Endothelial cell of umbilical vein (primary cell): ENCODE data around the gene OSBPL6. TPM values are rescaled to one million over a fixed set of nuclear protein-coding genes. Genes with fewer than 3 reads are reported as not detected.

Source experiments
- BruUV-seq: library from RNA; stranded (reverse); fragments of 400-500 nt; replicated peaks from 2 replicates; lab custom pipeline; 2021; lab: Mats Ljungman, UMichigan
- CTCF ChIA-PET: fragments of 300-600, 350-600 bp; sonication (Branson Sonifier 250); formaldehyde crosslinking; loops from one replicate; lab custom pipeline; 2021; ENCODE audit warnings: antibody characterized with exemption, inconsistent platforms; lab: Charles Lee
- POLR2A ChIA-PET: fragments of 300-600, 350-600 bp; sonication (Branson Sonifier 250); formaldehyde crosslinking; loops from one replicate; lab custom pipeline; 2021; ENCODE audit warnings: antibody characterized with exemption, inconsistent platforms; lab: Charles Lee
- DNase-seq: peaks from one replicate; pipeline ENCODE4 v3.0.0-alpha.2; 2011; ENCODE audit warnings: low read depth, low spot score
- FAIRE-seq: peaks from 2 replicates; lab custom pipeline; 2011; peaks lifted over from hg19 to GRCh38; lab: Jason Lieb, UNC
- H2AFZ ChIP-seq: 2 replicates; pipeline ENCODE4 v1.6.0; 2012; ENCODE audit warnings: low read depth, low read length, control low read depth, inconsistent platforms
- H3K27ac ChIP-seq: 2 replicates; pipeline ENCODE4 v1.5.1; 2011; ENCODE audit warnings: low read depth, mild to moderate bottlenecking, control low read depth, low read length, moderate library complexity; ENCODE audit not compliant: insufficient read depth
- H3K27me3 ChIP-seq, 2 experiments: 2 replicates each; pipeline versions ENCODE4 v1.6.0 to v1.6.1; 2011; ENCODE audit warnings: low read length in 2 of 2, mixed read lengths in 1 of 2; ENCODE audit not compliant: control insufficient read depth in 2 of 2, insufficient read depth in 2 of 2
- H3K36me3 ChIP-seq, 2 experiments: 2 replicates in 1 of 2; 3 replicates in 1 of 2; pipeline ENCODE4 v1.5.1; 2011; ENCODE audit warnings: low read length in 2 of 2, mild to moderate bottlenecking in 1 of 2, moderate library complexity in 1 of 2; ENCODE audit not compliant: control insufficient read depth in 2 of 2, insufficient read depth in 2 of 2; ENCODE audit errors: extremely low read depth in 1 of 2
- H3K4me1 ChIP-seq: 3 replicates; pipeline ENCODE4 v1.5.1; 2011; ENCODE audit warnings: mild to moderate bottlenecking, low read length; ENCODE audit not compliant: control insufficient read depth, insufficient read depth; ENCODE audit errors: extremely low read depth
- H3K4me2 ChIP-seq: 2 replicates; pipeline ENCODE4 v1.6.1; 2011; ENCODE audit warnings: low read length, control low read depth, mixed read lengths; ENCODE audit not compliant: insufficient read depth
- H3K4me3 ChIP-seq, 3 experiments: fragments of 200-600 bp in 1 of 3; sonication (generic), shearing (Covaris generic) in 1 of 3; replicated peaks in 1 of 3; 2 replicates each; pipeline ENCODE4 v1.5.1; 2011 to 2016; ENCODE audit warnings: control low read depth in 3 of 3, low read length in 3 of 3, mild to moderate bottlenecking in 2 of 3, inconsistent platforms in 1 of 3, low read depth in 1 of 3, moderate library complexity in 1 of 3; ENCODE audit not compliant: insufficient read depth in 1 of 3
- H3K79me2 ChIP-seq: 2 replicates; pipeline ENCODE4 v1.6.0; 2012; ENCODE audit warnings: low read length, inconsistent platforms; ENCODE audit not compliant: control insufficient read depth, insufficient read depth
- H3K9ac ChIP-seq: replicated peaks from 2 replicates; pipeline ENCODE3; 2011; ENCODE audit warnings: low read length, control low read depth; ENCODE audit not compliant: insufficient read depth; ENCODE audit errors: extremely low read depth
- H3K9me1 ChIP-seq: replicated peaks from 3 replicates; pipeline ENCODE4 v1.6.0; 2011; ENCODE audit warnings: mild to moderate bottlenecking, low read length; ENCODE audit not compliant: control insufficient read depth, insufficient read depth; ENCODE audit errors: extremely low read depth
- H3K9me3 ChIP-seq: replicated peaks from 2 replicates; pipeline ENCODE4 v1.5.1; 2012; ENCODE audit warnings: low read length, inconsistent platforms; ENCODE audit not compliant: control insufficient read depth, insufficient read depth
- H4K20me1 ChIP-seq: replicated peaks from 2 replicates; pipeline ENCODE3; 2011; ENCODE audit warnings: mild to moderate bottlenecking, low read length; ENCODE audit not compliant: control insufficient read depth, insufficient read depth; ENCODE audit errors: extremely low read depth
- GATA2 ChIP-seq: IDR thresholded peaks from 2 replicates; pipeline ENCODE4 v1.7.0; 2011; ENCODE audit warnings: low read depth, mild to moderate bottlenecking, moderate library complexity, mixed read lengths, low read length; ENCODE audit not compliant: insufficient read length, insufficient read depth
- JUN ChIP-seq: IDR thresholded peaks from 2 replicates; pipeline ENCODE4 v1.6.1; 2011; ENCODE audit warnings: borderline replicate concordance, low read depth; ENCODE audit not compliant: insufficient read length, insufficient read depth
- MYC ChIP-seq: IDR thresholded peaks from one replicate; pipeline ENCODE4 v1.6.1; 2011; ENCODE audit warnings: mild to moderate bottlenecking, low read depth, low read length
- POLR2A ChIP-seq: IDR thresholded peaks from 2 replicates; pipeline ENCODE4 v1.6.1; 2012; ENCODE audit warnings: low read depth, mild to moderate bottlenecking, control low read depth, low read length
- POLR2AphosphoS5 ChIP-seq: IDR thresholded peaks from 2 replicates; pipeline ENCODE4 v1.6.1; 2012; ENCODE audit warnings: low read depth, mild to moderate bottlenecking, control low read depth, low read length, moderate library complexity; ENCODE audit not compliant: insufficient read depth
- dilution Hi-C: fragments of 300-500 bp; cut with MboI; formaldehyde crosslinking; loops from one replicate; pipeline ENCODE4 v1.15.0; 2019; ENCODE audit warnings: low sequenced_read_pairs; ENCODE audit not compliant: extremely low pct_ligation_motif_present
- intact Hi-C: fragments of 100-400 bp; cut with micrococcal nuclease; formaldehyde crosslinking; loops from one replicate; pipeline ENCODE4 v1.10.0; 2022
- polyA plus RNA-seq, 4 experiments: library from polyadenylated mRNA; depleted of rRNA in 3 of 4; stranded (reverse) in 3 of 4; unstranded in 1 of 4; fragments of >200 nt; gene quantifications; 2 replicates each; pipeline versions ENCODE4 v1.2.1 to v1.2.3, GENCODE V29; 2011 to 2012; ENCODE audit warnings: missing spikeins in 1 of 4
- total RNA-seq: library from RNA; stranded (reverse); gene quantifications from 2 replicates; pipeline ENCODE4 v1.2.3, GENCODE V29; 2021
- TF ChIP-seq, protein P1 (sequence below), 2 donors: IDR thresholded peaks; 1 replicate in 1 of 2; 2 replicates in 1 of 2; pipeline ENCODE4 v1.5.1; 2011; ENCODE audit warnings: low read length in 2 of 2, mild to moderate bottlenecking in 2 of 2, moderate library complexity in 2 of 2, control low read depth in 1 of 2, inconsistent platforms in 1 of 2, low read depth in 1 of 2; ENCODE audit not compliant: insufficient read depth in 1 of 2; ENCODE audit errors: extremely low read depth in 1 of 2
- TF ChIP-seq, protein P2 (sequence below): IDR thresholded peaks from 2 replicates; pipeline ENCODE4 v1.6.1; 2011; ENCODE audit not compliant: insufficient read depth, insufficient read length

OSBPL6 gene
- total and polyA plus RNA-seq, 2 donors (not counting 3 experiments of a cell fraction or from before 2014, with no cell fraction given) = 1.5 to 2.3 TPM

DNA sequence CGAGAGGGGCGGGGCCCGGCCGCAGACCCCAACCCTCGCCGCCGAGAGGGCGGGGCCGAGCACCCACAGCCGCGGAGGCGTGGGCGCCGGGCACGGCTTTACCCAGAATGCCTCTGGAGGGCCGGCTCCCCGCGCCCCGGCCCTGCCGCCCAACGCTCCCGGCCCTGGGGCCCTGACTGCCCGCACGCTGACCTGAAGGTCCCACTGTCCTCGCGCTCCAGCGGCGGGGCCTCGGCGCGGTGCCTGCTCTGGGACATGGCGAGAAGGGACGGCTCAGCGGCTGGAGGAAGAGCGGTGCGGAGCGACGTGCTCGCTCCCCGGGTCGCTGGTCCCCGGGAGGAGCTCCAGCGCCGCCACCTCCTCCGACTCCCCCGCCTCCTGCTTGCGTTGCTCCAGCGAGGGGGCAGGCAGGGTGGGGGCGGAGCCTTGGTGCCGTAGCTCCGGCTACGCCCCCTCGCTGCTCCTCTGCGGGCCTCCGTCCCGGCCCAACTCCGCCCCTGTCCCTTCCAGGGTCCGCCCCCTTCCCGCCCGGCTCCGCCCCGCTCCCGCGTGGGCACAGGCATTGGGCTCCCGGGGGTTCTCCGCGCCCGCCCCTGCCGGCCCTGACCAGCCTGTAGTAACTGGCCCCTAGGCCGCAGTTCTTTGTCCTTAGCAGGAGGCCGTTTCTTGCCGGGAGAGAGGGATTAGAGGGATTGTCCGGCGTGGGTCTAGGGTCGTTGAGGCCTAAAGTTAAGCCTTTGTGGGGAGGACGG, 256.6 kb downstream of the OSBPL6 start, which contains the start of the genes PJVK and PRKRA:
PJVK (plus strand) TSS at position 605 of the 752 bp plus-strand sequence. CDS start 2,032 bp downstream, outside the sequence.
PRKRA (minus strand) TSS at position 402 of the 752 bp plus-strand sequence; CDS start at position 257, 145 bp downstream.
- H3K4me3 ChIP-seq = peak within 1 kb of the TSS; percentile 65 to 94 (median 75)
- H4K20me1 ChIP-seq = no peaks in the 10 kb centered on the region
- H2AFZ ChIP-seq = peak within 1 kb of the TSS; percentile 77
- intact Hi-C loops = loop anchor here (1.0 to 2.0 kb wide), 5 partner anchors 27 to 339 kb away; partner anchors contain the start of genes FKBP7 and RBM45
- peak; percentile 94 for FAIRE-seq
- ChIA-PET CTCF (interaction anchor here (0.7 to 1.7 kb wide), 10 partner anchors 17 to 440 kb away, joined by 3 to 22 read pairs (median 3); partner anchors contain the start of gene RBM45), POLR2A (interaction anchor here (0.7 to 1.1 kb wide), 7 partner anchors 9 to 341 kb away, joined by 3 to 15 read pairs (median 4); partner anchors contain the start of gene PLEKHA3)
- DNase-seq = peak; percentile 99
- peaks cover 23% of the 10 kb centered on the region for H3K79me2 ChIP-seq
- peak within 1 kb of the TSS; percentile 78 for H3K4me2 ChIP-seq
- no peaks in the 10 kb centered on the region for H3K9me1 ChIP-seq
- BruUV-seq = no TSS peak
- dilution Hi-C loops = no loop called here
- H3K27ac ChIP-seq = peak within 1 kb of the TSS; percentile 94
- peaks cover 15% of the 10 kb centered on the region for H3K4me1 ChIP-seq
- no peaks in the 10 kb centered on the region for H3K27me3 ChIP-seq
- TF ChIP-seq POLR2AphosphoS5 (peak; percentile 98), POLR2A (peak; percentile 96), MYC (no peak), JUN (no peak), GATA2 (no peak)
- TF ChIP-seq, protein P1, sequence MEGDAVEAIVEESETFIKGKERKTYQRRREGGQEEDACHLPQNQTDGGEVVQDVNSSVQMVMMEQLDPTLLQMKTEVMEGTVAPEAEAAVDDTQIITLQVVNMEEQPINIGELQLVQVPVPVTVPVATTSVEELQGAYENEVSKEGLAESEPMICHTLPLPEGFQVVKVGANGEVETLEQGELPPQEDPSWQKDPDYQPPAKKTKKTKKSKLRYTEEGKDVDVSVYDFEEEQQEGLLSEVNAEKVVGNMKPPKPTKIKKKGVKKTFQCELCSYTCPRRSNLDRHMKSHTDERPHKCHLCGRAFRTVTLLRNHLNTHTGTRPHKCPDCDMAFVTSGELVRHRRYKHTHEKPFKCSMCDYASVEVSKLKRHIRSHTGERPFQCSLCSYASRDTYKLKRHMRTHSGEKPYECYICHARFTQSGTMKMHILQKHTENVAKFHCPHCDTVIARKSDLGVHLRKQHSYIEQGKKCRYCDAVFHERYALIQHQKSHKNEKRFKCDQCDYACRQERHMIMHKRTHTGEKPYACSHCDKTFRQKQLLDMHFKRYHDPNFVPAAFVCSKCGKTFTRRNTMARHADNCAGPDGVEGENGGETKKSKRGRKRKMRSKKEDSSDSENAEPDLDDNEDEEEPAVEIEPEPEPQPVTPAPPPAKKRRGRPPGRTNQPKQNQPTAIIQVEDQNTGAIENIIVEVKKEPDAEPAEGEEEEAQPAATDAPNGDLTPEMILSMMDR (IDR thresholded peaks at IDR 0.05; ENCODE audit: extremely low read depth in 1 of 2, insufficient read depth in 1 of 2, low read depth in 1 of 2, low read length in 2 of 2) = no peak
- TF ChIP-seq, protein P2, sequence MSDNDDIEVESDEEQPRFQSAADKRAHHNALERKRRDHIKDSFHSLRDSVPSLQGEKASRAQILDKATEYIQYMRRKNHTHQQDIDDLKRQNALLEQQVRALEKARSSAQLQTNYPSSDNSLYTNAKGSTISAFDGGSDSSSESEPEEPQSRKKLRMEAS = no peak
- H3K9me3 ChIP-seq = no peaks in the 10 kb centered on the region
- peak within 1 kb of the TSS; percentile 97 for H3K9ac ChIP-seq
- H3K36me3 ChIP-seq = peaks cover 4 to 10% of the 10 kb centered on the region in 2 experiments
